HG02852 (cell line): Measurements from ENCODE around the gene PEAK1.
"Not testable (repeated sequence)": the region's sequence is repeated elsewhere in the genome, so short reads cannot be mapped to it uniquely, and the experiment has no call there.

Source experiments
- ATAC-seq: cut with Tn5 transposase; IDR thresholded peaks from one replicate; pipeline ENCODE4 v1.9.1; 2021; ENCODE audit warnings: mild to moderate bottlenecking, moderate library complexity; ENCODE audit not compliant: unreplicated experiment

PEAK1 gene

DNA sequence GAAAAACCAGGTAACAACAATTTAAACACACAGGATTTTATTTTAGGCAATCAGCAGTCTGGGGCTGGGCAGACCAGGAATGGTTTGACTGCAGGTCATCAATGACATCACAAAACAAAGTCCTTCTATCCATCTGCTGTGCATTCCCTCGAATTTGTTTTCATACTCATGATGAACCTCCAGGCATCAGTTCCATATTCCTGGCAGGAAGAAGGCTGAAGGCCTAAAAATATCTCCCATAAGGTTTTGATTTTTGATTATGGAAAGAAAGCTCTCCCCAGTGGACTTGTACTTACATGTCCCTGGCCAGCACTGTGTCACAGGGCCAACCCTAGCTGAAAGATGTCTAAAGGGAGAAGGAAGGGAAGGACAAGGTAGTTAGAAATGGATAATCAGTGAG is 107.4 kb downstream of the PEAK1 start:
- ATAC-seq: no peak

DNA sequence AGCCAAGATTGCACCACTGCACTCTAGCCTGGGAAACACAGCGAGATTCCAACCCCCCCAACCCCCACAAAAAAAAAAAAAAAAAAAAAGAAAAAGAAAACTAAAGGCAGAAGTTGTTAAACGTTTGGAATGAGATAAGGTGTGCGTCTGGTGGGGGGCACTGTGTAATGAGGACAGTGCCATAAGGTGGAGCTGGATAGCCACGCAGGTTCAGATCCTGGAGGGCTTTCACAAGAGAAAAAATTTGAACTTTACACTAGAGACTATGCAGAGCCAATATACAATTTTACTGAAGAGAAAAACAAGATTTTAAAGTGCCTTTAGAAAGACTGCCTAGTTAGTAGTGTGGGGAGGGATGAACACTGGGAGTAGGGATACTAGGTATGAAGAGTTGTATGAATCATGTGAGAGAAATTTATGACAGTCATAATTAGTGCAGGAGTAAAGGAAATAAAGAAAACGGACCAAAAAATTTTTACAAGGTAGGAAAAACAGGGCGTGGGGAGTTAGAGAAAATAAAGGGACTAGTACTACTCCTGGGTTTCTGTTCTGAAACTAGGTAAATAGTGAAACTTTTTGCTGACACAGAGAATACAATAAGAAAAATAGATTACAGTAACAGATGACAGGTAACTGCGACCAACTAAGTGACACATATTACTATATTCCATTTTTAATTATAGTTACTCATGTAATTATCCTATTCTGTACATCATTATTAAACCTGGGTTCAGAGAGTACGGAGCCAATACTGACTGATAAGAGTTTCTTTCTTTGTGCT is 108.1 kb downstream of the PEAK1 start:
- ATAC-seq: no peak

DNA sequence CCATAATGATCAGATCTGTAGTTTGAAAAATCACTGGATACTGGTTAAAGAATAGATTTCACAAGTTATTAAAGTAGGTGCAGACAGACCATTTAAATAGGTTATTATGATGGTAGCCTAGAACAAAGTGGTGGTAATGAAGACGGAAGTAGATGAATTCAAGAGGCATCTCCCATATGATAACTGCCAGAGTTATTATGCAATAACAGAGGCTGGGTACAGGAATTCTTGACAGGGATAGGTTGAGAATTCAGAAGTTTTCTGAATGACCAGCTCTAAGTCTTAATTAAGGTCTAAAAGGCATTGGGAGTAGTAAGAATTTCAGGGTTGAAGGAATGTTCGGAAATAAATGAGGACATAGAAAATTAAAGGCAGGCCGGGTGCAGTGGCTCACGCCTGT is 108.9 kb downstream of the PEAK1 start:
- ATAC-seq: no peak

GRCh38 chr15:77309392-77309791 is 110.5 kb downstream of the PEAK1 start:
- ATAC-seq: no peak

- ATAC-seq: no peak
Observed at GRCh38 chr15:77305953-77306352, 114.0 kb downstream of the PEAK1 start.

DNA sequence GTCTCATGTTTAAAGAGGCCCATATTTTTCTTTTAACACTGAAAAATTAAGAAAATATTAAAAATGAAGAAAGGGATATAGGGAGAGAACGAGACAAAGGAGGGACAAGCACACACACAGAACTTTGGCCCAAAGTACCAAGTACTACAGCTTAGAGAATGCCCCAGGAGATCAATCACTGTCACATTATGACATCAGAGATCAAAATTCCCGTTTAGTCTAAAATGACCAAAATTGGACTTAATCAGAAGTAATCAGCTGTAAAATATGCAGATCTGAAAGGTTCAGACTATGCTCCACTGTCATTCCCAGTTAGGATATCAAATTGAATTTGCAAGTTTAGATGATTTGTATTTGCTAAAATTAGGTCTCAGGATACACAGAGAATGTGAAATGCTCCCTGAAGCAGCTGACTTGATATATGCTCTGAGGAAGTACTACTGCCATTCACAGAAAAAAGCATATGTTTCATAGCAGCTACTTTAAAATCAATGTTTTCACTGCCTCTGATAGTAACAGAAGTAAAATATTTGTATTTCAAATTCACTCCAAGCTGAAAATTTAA is 123.0 kb downstream of the PEAK1 start:
- ATAC-seq: no peak

GRCh38 chr15:77295446-77295845 is 124.5 kb downstream of the PEAK1 start:
- no peak for ATAC-seq

- no peak for ATAC-seq
Observed at GRCh38 chr15:77292969-77293558, 126.8 kb downstream of the PEAK1 start.

GRCh38 chr15:77291107-77291506 is 128.8 kb downstream of the PEAK1 start:
- no peak for ATAC-seq

GRCh38 chr15:77287385-77287784 is 132.5 kb downstream of the PEAK1 start:
- no peak for ATAC-seq

GRCh38 chr15:77285057-77285997 is 134.6 kb downstream of the PEAK1 start:
- no peak for ATAC-seq

DNA sequence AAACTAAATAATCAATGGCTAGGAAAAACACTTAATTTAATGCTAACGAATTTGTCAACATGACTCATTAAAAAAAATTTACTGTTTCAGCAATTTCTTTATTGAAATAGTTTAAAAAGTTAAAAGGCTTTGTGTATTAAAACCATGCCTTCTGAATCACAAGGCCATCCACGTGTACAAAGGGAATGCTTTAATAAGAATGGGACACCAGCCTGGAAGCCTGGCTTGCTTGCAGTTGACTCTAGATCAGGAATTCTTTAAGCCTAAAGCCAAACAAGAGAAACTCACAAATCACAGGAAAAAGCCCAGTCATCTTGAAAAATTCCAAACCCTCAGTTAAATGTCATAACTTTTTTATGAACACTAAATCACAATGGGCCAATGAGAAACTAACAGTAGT is 137.6 kb downstream of the PEAK1 start:
- no peak for ATAC-seq

- ATAC-seq: no peak
Observed at GRCh38 chr15:77276943-77277342, 143.0 kb downstream of the PEAK1 start.

- ATAC-seq: no peak
Observed at GRCh38 chr15:77276096-77276495, 143.8 kb downstream of the PEAK1 start.

DNA sequence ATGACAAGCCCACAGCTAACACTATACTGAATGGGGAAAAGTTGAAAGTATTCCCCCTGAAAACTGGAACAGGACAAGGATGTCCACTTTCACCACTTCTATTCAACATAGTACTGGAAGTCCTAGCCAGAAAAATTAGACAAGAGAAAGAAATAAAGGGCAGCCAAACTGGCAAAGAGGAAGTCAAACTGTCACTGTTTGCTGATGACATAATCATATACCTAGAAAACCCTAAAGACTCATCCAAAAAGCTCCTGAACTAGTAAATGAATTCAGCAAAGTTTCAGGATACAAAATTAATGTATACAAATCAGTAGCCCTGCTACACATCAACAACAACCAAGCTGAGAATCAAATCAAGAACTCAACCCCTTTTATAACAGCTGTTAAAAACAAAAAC is 146.8 kb downstream of the PEAK1 start:
- not testable (repeated sequence) for ATAC-seq

DNA sequence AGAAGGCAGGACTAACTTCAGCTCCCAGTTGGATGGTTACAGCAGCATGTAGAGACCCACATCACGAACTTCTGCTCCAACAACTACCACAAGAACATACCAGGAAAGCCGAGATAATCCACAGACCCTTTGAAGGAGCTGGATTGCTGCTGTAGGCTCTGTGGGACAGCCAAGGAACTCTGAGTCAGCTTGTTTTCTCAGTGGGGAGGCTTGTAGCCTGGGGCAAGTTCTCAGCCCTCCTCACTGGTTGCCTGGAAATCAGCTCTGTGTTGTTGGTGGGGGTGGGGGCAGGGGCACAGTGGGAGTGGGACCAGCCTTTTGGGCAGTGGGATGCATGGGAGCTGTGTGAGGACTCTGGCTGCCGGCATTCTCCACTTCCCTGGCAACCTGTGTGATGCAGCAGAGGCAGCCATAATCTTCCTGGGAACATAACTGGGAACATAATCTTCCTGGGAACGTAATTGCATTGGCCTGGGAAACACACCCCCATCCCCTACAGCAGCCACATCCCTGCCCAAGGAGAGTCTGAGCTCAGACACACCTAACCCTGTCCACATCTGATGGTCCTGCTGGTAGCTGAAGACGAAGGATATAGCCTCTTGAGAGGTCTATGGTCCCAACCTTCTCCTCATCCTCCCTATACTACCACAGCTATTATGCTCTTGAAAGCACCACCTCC is 153.1 kb downstream of the PEAK1 start:
- no peak for ATAC-seq

- ATAC-seq: no peak
Observed at GRCh38 chr15:77255385-77255784, 164.5 kb downstream of the PEAK1 start.

DNA sequence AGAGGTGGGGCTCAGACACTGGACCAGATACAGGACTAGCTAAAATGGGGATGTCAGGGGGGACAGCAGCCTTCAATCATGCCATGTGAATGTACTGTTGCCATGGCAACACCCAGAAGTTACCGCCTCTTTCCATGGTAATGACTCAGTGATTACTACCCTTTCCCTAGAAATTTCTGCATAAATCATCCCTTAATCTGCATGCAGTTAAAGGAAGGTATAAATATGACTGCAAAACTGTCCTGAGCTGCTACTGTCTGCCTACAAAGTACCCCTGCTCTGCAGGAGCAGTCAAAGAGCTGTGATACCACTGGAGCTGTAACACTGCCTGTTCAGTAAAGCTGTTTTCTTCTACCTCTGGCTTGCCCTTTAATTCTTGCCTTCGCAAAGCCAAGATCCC is 168.2 kb downstream of the PEAK1 start:
- ATAC-seq: no peak

- no peak for ATAC-seq
Observed at GRCh38 chr15:77247116-77247515, 172.8 kb downstream of the PEAK1 start.

- no peak for ATAC-seq
Observed at GRCh38 chr15:77243716-77244401, 176.0 kb downstream of the PEAK1 start.
